Measurements from ENCODE around the gene ALG1. TPM values are rescaled to one million over a fixed set of nuclear protein-coding genes. Genes with fewer than 3 reads are reported as not detected.
"Not testable (repeated sequence)": the region's sequence is repeated elsewhere in the genome, so short reads cannot be mapped to it uniquely, and the experiment has no call there.

Gene ALG1
- total RNA-seq, 2 donors from 2014 or later, result 27.7 to 51.3 TPM

DNA sequence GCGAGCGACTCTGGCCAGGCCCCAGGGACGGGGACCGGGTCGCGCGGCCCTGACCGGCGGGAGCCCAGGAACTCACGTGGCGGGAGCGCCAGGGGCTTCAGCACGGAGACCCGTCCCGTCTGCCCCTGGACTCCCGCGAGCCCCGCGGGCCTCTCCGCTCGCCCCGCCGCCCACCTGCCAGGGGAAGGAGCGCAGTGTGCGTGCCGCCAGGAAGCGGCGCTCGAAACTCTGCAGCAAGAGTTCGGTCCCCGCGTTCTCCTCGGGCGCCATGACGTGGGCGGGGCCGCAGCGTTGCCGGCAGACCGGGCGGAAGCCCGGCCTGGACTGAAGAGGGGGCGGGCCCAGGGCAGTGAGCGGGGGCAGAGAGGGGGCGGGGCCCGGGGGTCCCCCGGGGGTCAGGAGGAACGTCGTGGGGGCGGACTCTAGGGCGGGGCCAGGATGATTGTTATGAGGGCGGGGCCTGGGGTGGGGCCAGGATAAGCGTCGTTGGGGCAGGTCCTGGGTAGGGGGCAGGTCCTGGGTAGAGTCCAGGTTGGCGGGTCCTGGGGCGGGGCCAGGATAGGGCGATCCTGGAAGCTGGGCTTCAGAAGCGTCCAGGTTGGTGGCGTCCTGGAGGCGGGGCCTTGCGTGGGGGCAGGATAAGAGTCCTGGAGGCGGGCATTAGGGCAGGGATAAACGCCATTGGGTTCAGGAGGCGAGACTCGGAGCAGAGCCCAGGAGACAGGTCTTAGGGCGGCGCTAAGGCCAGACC lies 26.0 kb downstream of the ALG1 start, which contains the start of gene EEF2KMT:
Gene EEF2KMT, minus strand, starts transcription at position 326 of the 751 bp plus-strand sequence. Its CDS starts 56 bp downstream, at position 270.
- DNase-seq, result peak; percentile 100
- H3K36me3 ChIP-seq; intact Hi-C loops (cut with DNase I); H3K9me3 ChIP-seq; H3K4me1 ChIP-seq; H3K27me3 ChIP-seq: not testable (repeated sequence)
- peak within 1 kb of the TSS; percentile 68 for H3K27ac ChIP-seq
- H3K9ac ChIP-seq (ENCODE audit: low read depth in 2 of 2, low read length in 2 of 2), result peak within 1 kb of the TSS; percentile 58 to 73
- peak within 1 kb of the TSS; percentile 92 for H3K4me3 ChIP-seq

DNA sequence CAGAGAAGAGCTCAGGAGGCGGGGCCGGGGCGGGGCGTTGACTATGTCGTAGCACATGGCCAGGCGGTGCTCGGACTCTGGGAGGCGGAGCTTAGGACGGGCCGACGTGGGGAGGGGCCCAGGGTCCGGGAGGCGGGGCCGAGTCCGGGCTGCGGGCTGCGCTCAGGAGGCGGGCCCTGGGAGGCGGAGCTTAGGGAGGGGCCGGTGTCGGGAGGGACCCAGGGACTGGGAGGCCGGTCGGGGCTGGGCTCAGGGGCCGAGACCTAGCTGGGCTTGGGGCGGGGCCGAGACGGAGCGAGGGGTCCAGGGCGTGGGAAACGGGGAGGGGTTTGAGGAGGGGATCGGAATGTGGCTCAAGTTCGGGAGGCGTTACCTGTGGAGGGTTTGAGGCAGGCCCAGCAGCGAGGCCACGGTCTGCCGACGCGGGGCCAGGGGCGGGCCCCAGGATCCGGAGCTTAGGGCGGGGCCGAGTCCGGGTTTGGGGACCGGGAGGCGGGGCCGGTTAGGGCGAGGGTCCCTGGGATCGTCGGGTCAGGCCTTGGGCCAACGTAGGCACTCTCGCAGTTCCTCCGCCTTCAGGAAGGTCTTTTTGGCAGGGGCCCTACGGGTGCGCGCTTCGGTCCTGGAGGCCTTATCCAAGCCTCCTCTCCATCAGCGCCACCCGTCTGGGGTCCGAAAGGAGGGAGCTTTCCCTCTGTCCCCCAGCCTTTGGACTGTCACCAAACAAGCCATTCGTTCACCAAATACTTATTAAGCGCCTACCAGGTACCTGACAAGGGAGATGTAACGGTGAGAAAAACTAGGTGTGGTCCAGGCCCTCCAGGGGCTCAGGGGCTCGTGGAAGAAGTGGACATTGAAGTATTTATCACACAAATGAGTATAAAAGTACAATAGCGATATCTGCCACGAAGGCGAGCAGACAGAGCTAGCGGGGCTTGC lies 26.8 kb downstream of the ALG1 start:
- H3K36me3 ChIP-seq; intact Hi-C loops (cut with DNase I); H3K4me1 ChIP-seq; H3K27me3 ChIP-seq; H3K9me3 ChIP-seq: not testable (repeated sequence)
- Histone ChIP-seq H3K9ac (ENCODE audit: low read depth in 2 of 2, low read length in 2 of 2) (peak overlapping the region in 1 of 2 donors; percentile 73), H3K27ac (peak overlapping the region; percentile 68), H3K4me3 (peak overlapping the region; percentile 92)
- peak; percentile 83 for DNase-seq

DNA sequence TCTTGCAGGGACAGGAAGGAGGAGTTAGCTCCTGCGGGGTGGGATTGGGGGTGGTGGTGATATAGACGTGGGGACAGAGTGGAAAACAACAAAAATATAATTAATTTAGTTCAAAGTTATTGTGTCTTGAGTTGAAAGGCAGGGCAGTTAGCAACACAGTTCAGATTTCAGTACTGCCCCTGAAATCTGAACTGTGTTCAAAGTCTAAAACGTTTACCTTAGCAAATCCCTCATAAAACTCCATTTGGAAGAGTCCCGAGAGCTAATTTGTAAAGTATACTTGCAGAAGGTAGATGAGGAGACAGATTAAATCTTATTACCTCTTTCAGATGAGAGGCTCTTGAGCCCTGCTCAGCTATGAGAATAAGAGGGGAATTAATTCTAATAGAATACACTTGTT lies 27.5 kb downstream of the ALG1 start:
- H3K4me3 ChIP-seq; H3K9ac ChIP-seq (ENCODE audit: low read depth in 2 of 2, low read length in 2 of 2); DNase-seq; H3K4me1 ChIP-seq; H3K36me3 ChIP-seq; H3K9me3 ChIP-seq; intact Hi-C loops (cut with DNase I); H3K27me3 ChIP-seq: not testable (repeated sequence)
- H3K27ac ChIP-seq, result peak overlapping the region; percentile 68

DNA sequence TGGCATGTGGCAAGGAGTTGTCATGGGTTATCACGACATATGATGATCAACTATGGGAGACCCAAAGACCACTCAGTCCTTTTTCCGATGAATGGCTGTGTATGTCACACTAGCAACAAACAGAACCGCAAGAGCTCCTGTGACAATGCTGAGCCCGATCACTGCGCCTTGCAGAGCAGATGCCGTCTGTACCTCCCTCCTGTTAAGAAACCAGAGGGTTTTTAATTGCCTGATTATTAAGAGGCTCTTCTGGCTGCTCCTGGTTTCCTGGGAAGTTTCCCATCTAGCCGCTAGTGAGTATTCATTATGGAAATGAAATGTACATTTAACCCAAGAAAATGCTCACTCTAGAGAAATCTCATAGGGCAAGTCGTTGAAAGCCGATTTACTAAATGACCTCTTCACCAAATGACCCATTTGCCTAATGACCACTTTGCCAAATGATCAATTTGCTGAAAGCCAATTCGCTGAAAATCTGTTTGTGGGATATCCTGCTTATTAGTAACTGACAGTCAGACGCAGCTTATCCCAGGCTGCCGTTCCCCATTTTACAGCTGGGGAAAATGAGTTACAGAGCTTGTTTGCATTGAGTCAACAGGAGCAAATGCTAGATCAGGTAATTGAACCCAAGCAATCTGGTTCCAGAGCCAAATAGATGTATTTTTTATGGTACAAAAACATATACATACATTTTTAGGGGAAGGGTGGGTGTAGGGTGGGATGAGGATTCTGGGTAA lies 31.8 kb downstream of the ALG1 start:
- DNase-seq; H3K9me3 ChIP-seq; H3K9ac ChIP-seq (ENCODE audit: low read depth in 2 of 2, low read length in 2 of 2); intact Hi-C loops (cut with DNase I); H3K27ac ChIP-seq; H3K4me3 ChIP-seq; H3K36me3 ChIP-seq; H3K4me1 ChIP-seq; H3K27me3 ChIP-seq: not testable (repeated sequence)

DNA sequence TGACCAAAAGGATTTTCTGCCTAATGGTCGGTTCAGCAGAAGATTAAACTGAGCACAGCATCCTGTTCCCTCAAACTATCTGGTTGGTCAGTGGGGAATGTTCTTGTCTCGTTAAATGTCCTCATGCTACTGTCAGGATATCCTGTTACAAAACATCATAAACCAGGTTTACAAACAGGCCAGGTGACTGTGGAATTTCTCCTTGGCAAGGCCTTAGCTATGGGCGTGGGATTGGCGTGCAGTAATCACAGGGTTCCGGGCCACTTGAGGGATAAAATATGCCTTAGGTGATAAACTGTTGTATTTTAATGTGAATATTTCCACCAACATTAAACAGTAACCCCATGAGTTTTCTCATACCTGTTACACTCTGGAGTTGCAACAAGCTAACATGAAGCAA lies 33.4 kb downstream of the ALG1 start:
- H3K4me3 ChIP-seq; DNase-seq; H3K36me3 ChIP-seq; H3K9ac ChIP-seq (ENCODE audit: low read depth in 2 of 2, low read length in 2 of 2); H3K27ac ChIP-seq; H3K4me1 ChIP-seq; intact Hi-C loops (cut with DNase I); H3K27me3 ChIP-seq; H3K9me3 ChIP-seq: not testable (repeated sequence)

GRCh38 chr16:5108505-5109158 lies 37.0 kb downstream of the ALG1 start:
- no peaks in the 10 kb centered on the region for H3K27me3 ChIP-seq
- TF ChIP-seq, protein P1, sequence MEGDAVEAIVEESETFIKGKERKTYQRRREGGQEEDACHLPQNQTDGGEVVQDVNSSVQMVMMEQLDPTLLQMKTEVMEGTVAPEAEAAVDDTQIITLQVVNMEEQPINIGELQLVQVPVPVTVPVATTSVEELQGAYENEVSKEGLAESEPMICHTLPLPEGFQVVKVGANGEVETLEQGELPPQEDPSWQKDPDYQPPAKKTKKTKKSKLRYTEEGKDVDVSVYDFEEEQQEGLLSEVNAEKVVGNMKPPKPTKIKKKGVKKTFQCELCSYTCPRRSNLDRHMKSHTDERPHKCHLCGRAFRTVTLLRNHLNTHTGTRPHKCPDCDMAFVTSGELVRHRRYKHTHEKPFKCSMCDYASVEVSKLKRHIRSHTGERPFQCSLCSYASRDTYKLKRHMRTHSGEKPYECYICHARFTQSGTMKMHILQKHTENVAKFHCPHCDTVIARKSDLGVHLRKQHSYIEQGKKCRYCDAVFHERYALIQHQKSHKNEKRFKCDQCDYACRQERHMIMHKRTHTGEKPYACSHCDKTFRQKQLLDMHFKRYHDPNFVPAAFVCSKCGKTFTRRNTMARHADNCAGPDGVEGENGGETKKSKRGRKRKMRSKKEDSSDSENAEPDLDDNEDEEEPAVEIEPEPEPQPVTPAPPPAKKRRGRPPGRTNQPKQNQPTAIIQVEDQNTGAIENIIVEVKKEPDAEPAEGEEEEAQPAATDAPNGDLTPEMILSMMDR (IDR thresholded peaks at IDR 0.05), result no peak
- no peaks in the 10 kb centered on the region for H3K9me3 ChIP-seq
- no peaks in the 10 kb centered on the region for H3K4me1 ChIP-seq
- DNase-seq, result no peak
- no peaks in the 10 kb centered on the region for H3K36me3 ChIP-seq
- H3K4me3 ChIP-seq, result no peak overlapping the region
- no peak overlapping the region for H3K9ac ChIP-seq (ENCODE audit: low read depth in 2 of 2, low read length in 2 of 2)
- H3K27ac ChIP-seq, result no peak overlapping the region
- intact Hi-C loops (cut with DNase I), result no loop called here

GRCh38 chr16:5110933-5111332 lies 39.3 kb downstream of the ALG1 start:
- H3K4me1 ChIP-seq; H3K4me3 ChIP-seq; H3K9ac ChIP-seq (ENCODE audit: low read depth in 2 of 2, low read length in 2 of 2); DNase-seq; H3K36me3 ChIP-seq; H3K27ac ChIP-seq; H3K27me3 ChIP-seq; intact Hi-C loops (cut with DNase I); H3K9me3 ChIP-seq: not testable (repeated sequence)

DNA sequence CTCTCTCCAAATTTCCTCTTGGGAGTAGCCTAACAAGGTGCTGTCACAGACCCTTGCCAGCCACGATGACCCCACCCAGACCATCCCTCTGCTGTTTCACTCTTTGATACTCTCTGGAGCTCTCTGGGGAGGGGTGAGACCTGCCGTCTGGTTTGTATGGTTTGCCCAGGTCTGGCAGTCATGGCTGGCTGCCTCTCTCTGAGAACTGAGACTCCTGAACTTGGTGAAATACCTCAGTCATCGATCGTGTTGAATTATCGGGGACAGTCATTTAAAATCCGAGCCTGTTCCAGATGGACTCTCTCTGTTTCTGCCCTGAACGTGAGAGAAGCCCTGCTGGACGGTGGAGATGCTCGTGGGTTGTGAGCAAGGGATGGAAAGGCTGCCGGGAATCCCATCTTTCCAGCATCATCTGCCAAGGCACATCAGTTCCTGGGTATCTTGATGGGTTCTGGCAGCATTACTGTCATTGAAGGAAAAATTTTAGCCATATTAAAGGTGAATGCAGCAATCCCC lies 45.2 kb downstream of the ALG1 start:
- H3K9me3 ChIP-seq; H3K27ac ChIP-seq; H3K4me1 ChIP-seq; H3K27me3 ChIP-seq; H3K9ac ChIP-seq (ENCODE audit: low read depth in 2 of 2, low read length in 2 of 2); H3K4me3 ChIP-seq; H3K36me3 ChIP-seq; intact Hi-C loops (cut with DNase I); DNase-seq: not testable (repeated sequence)

GRCh38 chr16:5117300-5118087 lies 45.9 kb downstream of the ALG1 start:
- H3K27me3 ChIP-seq; H3K9ac ChIP-seq (ENCODE audit: low read depth in 2 of 2, low read length in 2 of 2); H3K4me3 ChIP-seq; H3K36me3 ChIP-seq; H3K27ac ChIP-seq; H3K9me3 ChIP-seq; intact Hi-C loops (cut with DNase I); H3K4me1 ChIP-seq: not testable (repeated sequence)
- peak; percentile 35 for DNase-seq

DNA sequence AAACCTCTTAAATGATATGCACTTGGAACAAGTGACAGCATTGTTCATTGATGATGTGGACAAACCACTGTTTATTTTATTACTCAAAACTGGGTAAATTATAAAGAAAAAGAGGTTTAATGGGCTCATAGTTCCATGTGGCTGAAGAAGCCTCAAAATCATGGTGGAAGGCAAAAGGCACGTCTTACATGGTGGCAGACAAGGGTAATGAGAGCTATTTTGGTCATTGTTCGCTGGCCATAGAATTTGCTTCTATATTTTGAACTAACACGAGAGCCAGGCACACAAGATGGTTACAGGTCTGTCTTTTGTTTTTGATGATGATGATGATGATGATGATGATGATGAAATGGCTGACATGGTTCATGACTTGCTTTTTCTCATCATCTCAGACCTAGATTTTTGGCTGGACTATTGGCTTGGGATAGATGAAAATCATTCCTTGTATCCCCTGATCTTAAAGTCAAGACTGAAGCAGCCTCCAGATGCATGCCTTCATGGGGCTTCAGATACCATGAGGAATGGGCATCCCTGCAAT lies 59.9 kb downstream of the ALG1 start:
- H3K27me3 ChIP-seq; H3K36me3 ChIP-seq; H3K9ac ChIP-seq (ENCODE audit: low read depth in 2 of 2, low read length in 2 of 2); intact Hi-C loops (cut with DNase I); H3K27ac ChIP-seq; H3K4me3 ChIP-seq; H3K9me3 ChIP-seq; H3K4me1 ChIP-seq; DNase-seq: not testable (repeated sequence)

Data from colonic mucosa (tissue), 4 donors.